Tongue (tissue), 2 donors: ENCODE data around the gene AKT2. TPM values are rescaled to one million over a fixed set of nuclear protein-coding genes. Genes with fewer than 3 reads are reported as not detected.

Experiments
- DNase-seq: peaks from one replicate; pipeline ENCODE4 v3.0.0-alpha.2; 2015
- total RNA-seq: library from RNA; depleted of rRNA; stranded (reverse); fragments of >200 nt; gene quantifications from one replicate; pipeline ENCODE4 v1.2.3, GENCODE V29; 2014

The AKT2 gene
- total RNA-seq, 1 donor from 2014 or later, result 142 TPM

DNA sequence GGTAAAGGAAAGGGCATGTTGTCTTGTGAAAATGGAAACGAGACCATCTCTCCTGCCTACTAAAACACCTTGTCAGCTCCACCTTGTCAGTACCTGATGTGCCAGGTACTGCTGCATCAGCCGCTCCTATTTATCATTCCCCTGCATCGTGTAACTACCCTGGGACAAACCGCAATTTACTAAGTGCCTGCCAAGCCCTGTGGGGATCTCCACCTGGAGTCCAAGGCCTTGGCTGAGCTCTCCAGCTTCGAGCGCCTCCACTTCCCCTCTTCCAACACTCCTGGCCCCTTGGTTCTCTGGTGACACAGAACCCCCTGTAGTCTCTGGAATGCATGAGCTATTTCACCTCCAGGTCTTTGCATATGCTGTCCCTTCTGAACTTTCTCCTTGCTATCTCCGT lies 32.8 kb downstream of the AKT2 start:
- no peak for DNase-seq

- no peak for DNase-seq
Measured at GRCh38 chr19:40251991-40252390, 33.2 kb downstream of the AKT2 start.

- no peak for DNase-seq
Measured at GRCh38 chr19:40251244-40251643, 33.9 kb downstream of the AKT2 start.

DNA sequence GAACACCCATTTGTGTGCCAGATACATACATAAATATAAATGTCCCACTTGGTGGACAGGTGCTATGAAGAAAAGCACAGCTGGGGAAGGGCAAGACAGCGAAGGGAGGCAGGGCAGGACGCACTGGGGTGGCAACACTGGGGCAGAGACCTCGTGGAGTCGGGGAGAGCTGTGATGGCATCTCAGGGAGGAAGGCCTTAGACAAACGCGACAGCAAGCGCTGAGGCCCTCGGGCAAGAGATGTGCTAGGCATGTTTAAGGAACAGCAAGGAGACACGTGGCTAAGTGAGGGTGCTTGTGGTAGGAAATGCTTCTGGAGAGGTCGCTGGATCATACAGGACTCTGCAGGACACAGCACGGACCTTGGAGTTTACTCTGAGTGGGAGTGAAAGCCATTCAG lies 35.4 kb downstream of the AKT2 start:
- no peak for DNase-seq

- no peak for DNase-seq
Measured at GRCh38 chr19:40249201-40249600, 35.9 kb downstream of the AKT2 start.

DNA sequence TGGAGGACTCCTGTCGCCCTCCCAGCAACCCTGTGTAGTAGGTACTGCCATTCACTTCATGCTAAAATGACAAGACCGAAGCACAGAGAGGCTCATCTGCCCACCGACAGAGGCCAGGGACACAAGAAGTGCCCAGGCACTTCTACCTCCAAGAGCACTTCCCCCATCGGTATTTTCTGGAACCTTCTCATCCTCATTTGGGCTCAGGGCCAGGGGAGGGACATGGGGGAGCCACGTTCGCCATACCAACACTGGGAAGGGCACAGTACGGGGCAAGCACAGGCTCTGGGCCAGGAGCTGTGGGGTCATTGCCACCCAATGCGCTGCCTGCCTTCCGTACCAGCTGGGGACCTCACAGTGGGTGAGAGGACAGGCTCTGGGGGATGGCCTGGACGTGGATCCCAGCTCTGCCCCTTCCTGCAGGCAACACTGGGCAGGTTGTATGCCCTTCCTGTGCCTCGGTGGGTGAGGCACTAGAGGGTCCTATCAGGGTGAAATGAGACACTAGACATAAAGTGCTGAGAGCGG lies 37.3 kb downstream of the AKT2 start:
- DNase-seq, result no peak

DNA sequence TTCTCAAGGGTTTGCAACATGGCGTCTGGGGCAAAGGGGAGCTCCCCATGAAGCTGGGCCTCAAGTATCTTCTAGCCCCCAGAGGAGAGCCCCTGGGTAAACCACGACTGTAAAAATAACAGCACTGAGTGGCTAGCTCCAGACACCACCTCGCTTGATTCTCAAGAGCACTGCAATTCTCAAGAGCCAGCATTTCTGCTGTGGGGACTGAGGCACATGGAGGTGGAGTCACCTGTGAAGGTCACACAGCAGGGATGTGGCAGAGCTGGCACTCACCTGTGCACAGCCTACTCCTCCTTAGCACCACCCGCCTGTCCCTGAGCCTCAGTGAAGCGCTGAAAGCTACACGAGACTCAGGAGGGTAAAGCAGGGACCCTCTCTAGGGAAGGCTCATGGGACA lies 38.0 kb downstream of the AKT2 start:
- DNase-seq, result no peak

GRCh38 chr19:40246292-40247073 lies 38.7 kb downstream of the AKT2 start:
- no peak for DNase-seq

DNA sequence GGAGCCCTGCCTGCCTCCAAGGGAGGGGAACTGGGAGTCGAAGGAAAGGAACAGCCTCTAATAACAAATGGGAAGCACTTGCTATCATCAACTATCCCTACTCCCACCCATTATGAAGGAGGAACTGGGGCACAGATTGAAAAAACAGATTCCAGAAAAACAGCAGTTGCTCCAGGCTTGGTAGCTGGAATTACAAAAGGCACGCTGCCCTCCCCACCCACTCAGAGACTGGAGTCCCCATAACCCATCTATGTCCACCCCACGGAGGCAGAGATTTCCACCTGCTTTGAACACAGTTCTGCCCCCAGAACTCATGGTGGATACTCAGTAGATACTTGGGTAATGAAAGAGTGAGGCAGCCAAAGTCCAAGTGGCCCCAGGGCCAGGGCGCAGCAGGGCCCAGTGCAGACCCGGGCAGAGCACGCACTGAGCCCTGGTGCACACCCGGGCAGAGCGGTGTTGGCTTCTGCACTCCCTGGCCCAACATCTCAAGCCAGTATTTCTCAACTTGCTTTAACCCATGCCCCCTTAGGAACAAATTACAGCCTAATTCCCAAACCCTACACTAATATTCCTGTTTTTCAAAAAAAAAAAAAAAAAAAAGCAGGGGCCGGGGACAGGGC lies 39.5 kb downstream of the AKT2 start:
- DNase-seq, result no peak

GRCh38 chr19:40244579-40245317 lies 40.4 kb downstream of the AKT2 start:
- DNase-seq, result no peak

DNA sequence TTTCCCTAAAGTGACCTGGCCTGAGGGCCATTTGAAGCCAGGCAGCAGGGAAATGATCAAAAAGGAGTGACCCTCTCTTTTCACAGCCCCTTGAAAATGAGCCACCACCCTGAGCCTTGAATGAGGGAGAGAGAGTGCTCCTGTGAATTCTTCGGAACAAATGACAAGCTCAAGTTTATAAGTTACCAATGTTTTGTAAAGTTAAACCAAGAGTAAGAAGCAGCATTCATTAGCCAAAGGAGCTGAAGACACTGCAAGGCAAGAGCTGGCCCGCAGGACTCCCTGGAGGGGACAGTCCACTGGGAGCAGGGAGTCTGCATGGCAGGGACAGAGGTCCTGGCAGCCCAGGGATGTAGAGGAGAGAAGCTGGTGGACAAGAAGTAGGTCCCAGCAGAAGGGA lies 42.0 kb downstream of the AKT2 start:
- no peak for DNase-seq

- DNase-seq, result no peak
Measured at GRCh38 chr19:40242480-40242879, 42.7 kb downstream of the AKT2 start.

GRCh38 chr19:40241809-40242384 lies 43.2 kb downstream of the AKT2 start:
- DNase-seq, result no peak

- DNase-seq, result no peak
Measured at GRCh38 chr19:40241125-40241808, 43.9 kb downstream of the AKT2 start.

- DNase-seq, result no peak
Measured at GRCh38 chr19:40240332-40240731, 44.8 kb downstream of the AKT2 start.

GRCh38 chr19:40239415-40240226 lies 45.5 kb downstream of the AKT2 start:
- no peak for DNase-seq

GRCh38 chr19:40238775-40239174 lies 46.4 kb downstream of the AKT2 start:
- no peak for DNase-seq

GRCh38 chr19:40237791-40238190 lies 47.4 kb downstream of the AKT2 start:
- no peak for DNase-seq

- no peak for DNase-seq
Measured at GRCh38 chr19:40236366-40236765, 48.8 kb downstream of the AKT2 start.

DNA sequence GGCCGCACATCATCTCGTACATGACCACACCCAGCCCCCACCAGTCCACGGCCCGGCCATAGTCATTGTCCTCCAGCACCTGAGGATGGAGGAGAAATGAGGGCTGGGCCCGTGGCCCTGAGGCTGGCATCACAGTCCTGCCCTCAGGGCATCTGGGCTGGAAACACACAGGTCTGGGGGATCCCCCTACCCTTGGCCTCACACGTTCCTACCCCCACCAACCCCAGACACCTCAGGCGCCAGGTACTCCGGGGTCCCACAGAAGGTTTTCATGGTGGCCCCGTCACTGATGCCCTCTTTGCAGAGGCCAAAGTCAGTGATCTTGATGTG lies 49.2 kb downstream of the AKT2 start:
- DNase-seq, result no peak

DNA sequence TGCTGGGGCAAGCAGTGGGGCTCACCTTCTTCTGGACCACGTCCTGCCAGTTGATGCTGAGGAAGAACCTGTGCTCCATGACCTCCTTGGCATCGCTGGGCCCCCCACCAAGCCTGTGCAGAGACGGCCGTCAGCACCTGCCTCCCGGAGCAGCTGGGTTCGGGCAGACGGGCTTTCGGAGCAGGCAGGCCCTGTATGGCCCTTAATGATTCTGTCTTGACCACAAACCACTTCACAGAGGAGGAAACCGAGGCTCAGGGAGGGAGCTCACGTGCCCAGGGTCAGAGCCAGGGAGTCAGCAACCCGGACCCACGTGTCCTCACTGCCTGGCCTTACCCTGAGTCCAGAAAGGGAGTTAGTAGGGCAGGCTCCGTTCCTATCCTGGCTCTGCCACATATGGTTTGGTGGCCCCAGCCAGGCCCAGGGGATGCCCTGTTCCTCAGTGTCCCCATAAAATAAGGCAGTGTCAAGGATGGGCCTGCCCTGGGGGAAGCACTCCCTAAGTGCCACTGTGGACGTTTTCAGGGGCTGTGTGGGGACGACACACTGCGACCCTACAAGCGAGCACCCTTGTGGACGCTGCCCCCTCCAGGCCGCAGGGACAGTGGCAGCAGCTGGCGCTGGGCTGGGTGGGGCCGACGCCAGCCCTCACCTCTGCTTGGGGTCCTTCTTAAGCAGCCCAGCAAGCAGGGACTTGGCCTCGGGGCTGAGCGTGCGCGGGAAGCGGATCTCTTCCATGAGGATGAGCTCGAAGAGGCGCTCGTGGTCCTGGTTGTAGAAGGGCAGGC lies 49.7 kb downstream of the AKT2 start:
- DNase-seq, result no peak
